AG08396 (cell line): Measurements from ENCODE around the gene C1GALT1C1.
"Not testable (repeated sequence)": the region's sequence is repeated elsewhere in the genome, so short reads cannot be mapped to it uniquely, and the experiment has no call there.

ENCODE experiments used
- DNase-seq: peaks from one replicate; pipeline ENCODE4 v3.0.0; 2012; ENCODE audit warnings: low spot score, mixed read lengths

C1GALT1C1 gene

GRCh38 chrX:120629667-120630537, at the start of gene C1GALT1C1:
C1GALT1C1 (minus strand) TSS chrX:120630054; CDS start chrX:120627166, 2,888 bp downstream.
- peak; percentile 88 for DNase-seq

DNA sequence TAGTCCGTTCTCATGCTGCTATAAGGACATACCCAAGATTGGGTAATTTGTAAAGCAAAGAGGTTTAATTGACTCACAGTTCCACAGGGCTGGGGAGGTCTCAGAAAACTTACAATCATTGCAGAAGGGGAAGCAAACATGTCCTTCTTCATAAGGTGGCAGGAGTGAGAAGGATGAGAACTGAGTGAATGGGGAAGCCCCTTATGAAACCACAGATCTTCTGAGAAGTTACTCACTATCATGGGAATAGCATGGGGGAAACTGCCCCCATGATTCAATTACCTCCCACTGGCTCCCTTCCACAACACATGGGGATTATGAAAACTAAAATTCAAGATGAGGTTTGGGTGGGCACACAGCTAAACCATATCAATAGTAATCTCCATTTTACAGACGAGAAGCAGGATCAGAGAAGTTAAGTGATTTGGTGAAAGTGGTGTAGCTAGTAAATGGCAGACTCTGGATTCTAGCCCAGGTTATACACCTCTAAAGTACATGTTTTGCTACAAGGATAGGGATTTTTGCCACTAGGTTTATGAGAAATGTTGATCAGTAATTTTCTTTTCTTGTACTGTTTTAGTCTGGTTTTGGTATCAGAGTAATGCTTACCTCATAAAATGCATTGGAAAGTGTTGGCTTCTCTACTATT, 47.3 kb upstream of the C1GALT1C1 start:
- DNase-seq, result no peak

DNA sequence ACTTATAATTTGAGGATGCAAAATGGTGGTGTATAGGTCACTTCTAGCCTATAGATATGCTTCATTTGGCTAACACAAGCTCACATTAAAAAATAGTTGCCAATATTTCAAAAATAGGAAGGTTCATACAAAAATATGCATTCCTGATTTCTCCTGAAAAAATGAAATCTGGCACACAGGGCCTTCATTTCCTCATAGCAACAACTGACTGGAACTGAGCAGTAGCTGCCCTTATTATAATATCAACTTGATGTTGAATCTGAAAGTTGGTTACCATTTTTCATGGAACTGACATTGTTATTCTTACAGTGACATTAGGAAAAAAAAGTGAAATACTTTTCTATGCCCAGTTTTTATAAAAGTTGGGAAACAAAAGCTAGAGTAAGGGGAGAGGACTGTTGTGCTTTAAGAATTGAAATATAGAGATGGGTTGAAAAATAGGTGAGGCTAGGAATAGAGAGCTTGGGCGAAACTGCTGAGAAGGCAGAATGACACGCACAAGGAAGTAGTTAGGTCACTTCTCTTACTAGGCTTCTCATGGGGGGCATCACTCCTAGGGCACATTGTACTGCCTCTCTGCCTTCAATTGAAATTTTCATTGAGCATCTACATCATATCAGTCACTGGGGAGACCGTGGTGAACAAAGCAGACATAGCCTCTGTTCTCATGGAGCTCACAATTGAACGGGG, 43.1 kb upstream of the C1GALT1C1 start:
- DNase-seq, result no peak

- peak; percentile 55 for DNase-seq
Measured at GRCh38 chrX:120672389-120672788, 42.5 kb upstream of the C1GALT1C1 start.

DNA sequence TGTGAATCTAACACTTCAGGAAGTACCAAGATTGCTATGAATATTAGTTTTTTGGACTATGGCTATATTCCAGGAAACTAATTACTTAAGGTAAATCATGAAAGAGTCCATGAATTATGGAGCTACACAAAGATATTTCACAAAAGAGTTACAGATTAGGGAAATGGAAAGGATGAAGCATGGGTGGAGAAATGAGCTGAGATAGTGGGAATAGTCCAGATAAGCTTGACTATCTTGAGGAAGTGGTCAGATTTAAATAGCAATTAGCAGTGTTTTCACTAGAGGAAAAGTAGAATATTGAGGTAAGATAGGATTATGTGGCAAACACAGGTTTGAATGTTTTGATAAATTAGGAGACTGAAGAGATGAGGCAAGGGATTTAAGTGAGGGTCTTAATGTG, 42.1 kb upstream of the C1GALT1C1 start:
- no peak for DNase-seq

- no peak for DNase-seq
Measured at GRCh38 chrX:120668357-120668756, 38.5 kb upstream of the C1GALT1C1 start.

- not testable (repeated sequence) for DNase-seq
Measured at GRCh38 chrX:120664535-120664934, 34.7 kb upstream of the C1GALT1C1 start.

GRCh38 chrX:120664081-120664480, 34.2 kb upstream of the C1GALT1C1 start:
- no peak for DNase-seq

GRCh38 chrX:120662662-120663061, 32.8 kb upstream of the C1GALT1C1 start:
- no peak for DNase-seq

- DNase-seq, result no peak
Measured at GRCh38 chrX:120660637-120661036, 30.8 kb upstream of the C1GALT1C1 start.

- DNase-seq, result no peak
Measured at GRCh38 chrX:120653000-120653399, 23.1 kb upstream of the C1GALT1C1 start.

DNA sequence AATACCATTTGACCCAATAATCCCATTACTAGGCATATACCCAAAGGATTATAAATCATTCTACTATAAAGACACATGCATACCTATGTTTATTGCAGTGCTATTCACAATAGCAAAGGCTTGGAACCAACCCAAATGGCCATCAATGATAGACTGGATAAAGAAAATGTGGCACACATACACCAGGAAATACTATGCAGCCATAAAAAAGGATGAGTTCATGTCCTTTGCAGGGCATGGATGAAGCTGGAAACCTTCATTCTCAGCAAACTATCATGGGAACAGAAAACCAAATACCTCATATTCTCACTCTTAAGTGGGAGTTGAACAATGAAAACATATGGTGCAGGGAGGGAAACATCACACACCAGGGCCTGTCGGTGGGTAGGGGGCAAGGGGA, 22.4 kb upstream of the C1GALT1C1 start:
- DNase-seq, result not testable (repeated sequence)

GRCh38 chrX:120647127-120647526, 17.3 kb upstream of the C1GALT1C1 start:
- no peak for DNase-seq

- DNase-seq, result no peak
Measured at GRCh38 chrX:120642871-120643270, 13.0 kb upstream of the C1GALT1C1 start.

- no peak for DNase-seq
Measured at GRCh38 chrX:120638619-120639018, 8.8 kb upstream of the C1GALT1C1 start.

GRCh38 chrX:120625371-120625770, 4.5 kb downstream of the C1GALT1C1 start:
- DNase-seq, result peak; percentile 8

DNA sequence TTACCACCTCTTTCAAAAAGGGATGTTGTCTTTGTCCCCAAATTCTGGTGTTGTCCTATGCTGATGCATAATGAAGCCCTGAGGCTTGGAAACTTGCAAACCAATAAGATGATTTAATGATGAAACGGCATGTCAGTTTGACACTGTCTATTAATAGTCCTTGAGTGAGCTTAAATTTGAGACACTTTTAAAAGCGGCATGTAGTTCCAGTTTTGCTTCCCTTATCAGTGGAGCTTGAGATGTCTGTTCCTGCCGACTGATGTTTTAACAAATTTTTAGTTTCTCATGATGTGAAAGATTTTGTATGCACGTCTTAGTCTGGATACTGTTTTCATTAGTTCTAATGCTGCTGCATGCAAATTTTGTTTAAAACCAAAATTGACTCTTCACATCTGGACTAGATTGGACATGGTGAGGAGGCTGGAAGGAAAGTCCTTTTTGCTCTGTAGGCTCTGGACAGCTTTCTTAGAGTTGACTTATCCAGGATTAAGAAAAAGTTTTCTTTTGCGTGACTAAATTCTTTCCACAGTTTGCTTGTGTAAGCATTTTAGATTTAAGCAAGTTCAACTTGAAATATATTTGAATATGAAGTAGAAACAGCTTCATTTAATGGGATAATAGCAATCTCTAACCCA, 11.7 kb downstream of the C1GALT1C1 start:
- DNase-seq, result no peak

DNA sequence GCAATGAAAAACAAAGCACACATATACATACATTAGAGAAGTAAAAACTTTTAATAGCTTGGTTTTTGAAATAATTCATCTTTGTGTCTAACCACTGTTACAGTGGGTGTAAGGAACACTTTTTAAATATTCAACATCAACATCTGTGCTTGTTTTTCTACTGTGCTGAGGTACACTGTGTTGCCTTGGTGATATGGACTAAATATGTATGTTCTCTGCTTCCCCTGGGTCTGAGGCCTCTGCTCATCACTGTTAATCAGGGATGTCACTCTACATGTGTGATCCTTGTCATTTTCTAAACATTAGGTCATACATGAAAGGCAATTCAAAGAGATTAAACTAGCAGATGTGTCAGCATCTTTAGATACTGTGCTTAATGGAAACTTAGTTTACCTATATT, 15.0 kb downstream of the C1GALT1C1 start:
- no peak for DNase-seq

DNA sequence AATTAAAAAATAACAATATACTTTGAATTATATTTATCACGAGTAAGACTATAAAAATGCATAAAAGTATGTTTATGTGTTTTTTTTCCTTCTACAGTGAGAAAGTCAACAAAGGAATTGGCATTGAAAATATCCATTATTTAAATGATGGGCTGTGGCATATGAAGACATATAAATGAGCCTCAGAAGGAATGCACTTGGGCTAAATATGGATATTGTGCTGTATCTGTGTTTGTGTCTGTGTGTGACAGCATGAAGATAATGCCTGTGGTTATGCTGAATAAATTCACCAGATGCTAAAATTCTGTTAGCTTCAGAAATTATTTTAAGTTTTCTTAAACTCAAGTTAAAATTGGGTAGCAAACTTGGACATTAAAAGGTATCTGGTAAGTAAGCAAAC, 17.8 kb downstream of the C1GALT1C1 start:
- DNase-seq, result no peak

DNA sequence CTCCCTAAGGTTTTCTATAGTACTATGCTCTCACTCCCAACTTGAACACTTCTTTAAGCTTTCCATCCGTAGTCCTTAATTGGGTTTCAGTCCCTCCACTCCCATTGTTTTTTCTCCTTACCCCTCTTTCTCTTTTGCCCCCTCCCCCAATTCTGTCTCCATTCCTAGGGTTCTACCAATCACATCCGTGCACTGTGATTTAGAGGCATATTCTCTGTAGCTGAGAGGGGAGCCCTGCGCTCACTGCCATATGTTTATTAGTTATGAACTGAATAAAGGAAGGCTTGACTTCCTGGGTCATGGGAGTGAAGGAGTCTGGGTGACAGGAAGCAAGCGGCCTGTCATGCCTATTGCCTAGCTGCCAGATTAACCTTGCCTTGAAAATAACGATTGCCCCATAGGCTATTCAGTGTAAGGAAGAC, 25.5 kb downstream of the C1GALT1C1 start:
- peak; percentile 28 for DNase-seq

- peak; percentile 72 for DNase-seq
Measured at GRCh38 chrX:120603707-120604360, 26.0 kb downstream of the C1GALT1C1 start, which contains the start of gene MCTS1. MCTS1 (plus strand) TSS chrX:120604101; CDS start chrX:120604237, 136 bp downstream.

- no peak for DNase-seq
Measured at GRCh38 chrX:120585702-120586101, 44.2 kb downstream of the C1GALT1C1 start.
